ENCODE results near the gene PRKAG2. TPM values are rescaled to one million over a fixed set of nuclear protein-coding genes. Genes with fewer than 3 reads are reported as not detected.
"Not testable (repeated sequence)": the region's sequence is repeated elsewhere in the genome, so short reads cannot be mapped to it uniquely, and the experiment has no call there.

Gene PRKAG2
- total RNA-seq, 1 donor from 2014 or later, result 120 TPM

- intact Hi-C loops (cut with DNase I), result loop anchor here (5.0 to 10.0 kb wide), 2 partner anchors 130 to 202 kb away; no protein-coding TSS in a partner anchor
- no peak for ATAC-seq (ENCODE audit: poor library complexity)
- no peak for DNase-seq
These were observed 120.0 kb downstream of the PRKAG2 start for GRCh38 chr7:151756866-151757265.

DNA sequence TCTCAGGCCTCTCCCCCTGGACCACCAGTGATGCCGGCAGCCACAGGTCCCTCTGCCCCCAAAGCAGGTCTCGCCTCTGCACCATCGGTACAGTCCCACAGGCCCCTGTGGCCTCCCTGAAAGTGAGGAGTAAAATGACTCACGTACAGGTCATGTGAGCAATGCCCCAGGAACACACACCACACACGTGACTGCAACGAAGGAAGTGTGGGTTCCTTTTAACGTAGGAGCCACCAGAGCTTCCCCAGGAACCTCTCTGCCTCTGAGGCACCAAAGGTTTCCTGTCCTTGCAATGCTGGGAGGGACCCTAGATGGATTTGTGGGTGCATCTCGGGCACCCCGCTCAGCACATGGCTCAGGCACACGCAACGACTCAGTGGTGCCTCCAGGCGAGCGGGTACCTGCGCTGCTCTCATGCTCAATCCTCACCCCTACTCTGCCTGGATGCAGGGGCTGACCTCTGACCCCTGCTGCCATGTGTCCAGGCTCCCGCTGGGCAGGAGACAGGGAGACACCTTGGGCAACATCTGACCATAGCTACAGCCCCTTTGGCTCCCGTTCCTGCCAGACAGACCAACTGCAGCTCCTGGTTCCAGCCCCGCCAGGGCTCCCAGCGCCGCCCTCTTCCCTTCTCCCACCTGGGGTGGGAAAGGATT, 120.7 kb downstream of the PRKAG2 start:
- no peak for DNase-seq
- no peak for ATAC-seq (ENCODE audit: poor library complexity)
- intact Hi-C loops (cut with DNase I), result loop anchor here (5.0 to 10.0 kb wide), 2 partner anchors 129 to 201 kb away; no protein-coding TSS in a partner anchor

DNA sequence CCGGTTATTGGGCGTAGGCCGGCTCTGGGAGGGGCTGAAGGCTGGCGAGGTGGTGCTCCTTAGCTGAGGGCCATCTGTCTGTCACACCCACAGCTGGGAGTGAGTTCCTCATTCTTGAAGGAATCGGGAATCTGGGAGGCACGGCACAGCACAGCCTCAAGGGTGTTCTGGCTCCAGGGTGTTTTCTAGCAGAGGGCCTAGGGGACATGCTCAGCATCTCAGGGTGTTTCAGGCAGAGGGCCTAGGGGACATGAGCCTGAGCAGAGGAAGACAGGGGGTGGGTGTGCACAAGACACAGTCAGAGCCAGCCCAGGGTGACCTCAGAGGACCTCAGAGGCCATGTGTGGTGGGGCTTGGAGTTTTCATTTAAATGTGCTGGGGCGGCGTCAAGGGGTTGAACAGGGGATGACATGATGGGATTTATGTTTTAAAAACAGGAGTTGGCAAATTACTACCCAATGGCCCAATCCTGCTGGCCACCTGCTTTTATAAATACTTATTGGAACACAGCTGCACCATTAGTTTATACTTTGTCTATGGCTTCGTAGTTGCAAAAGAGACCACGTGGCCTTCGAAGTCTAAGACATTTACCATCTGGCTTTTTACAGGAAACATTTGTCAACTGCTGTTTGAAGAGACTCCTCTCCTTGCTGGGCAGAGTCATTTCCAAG, 121.6 kb downstream of the PRKAG2 start:
- DNase-seq (no peak), ATAC-seq (ENCODE audit: poor library complexity) (peak; percentile 43)
- intact Hi-C loops (cut with DNase I), result loop anchor here (5.0 to 10.0 kb wide), 2 partner anchors 128 to 200 kb away; no protein-coding TSS in a partner anchor

GRCh38 chr7:151754688-151755130, 122.2 kb downstream of the PRKAG2 start:
- ATAC-seq (ENCODE audit: poor library complexity) (no peak), DNase-seq (no peak)
- intact Hi-C loops (cut with DNase I), result loop anchor here (5.0 to 10.0 kb wide), 2 partner anchors 127 to 200 kb away; no protein-coding TSS in a partner anchor

DNA sequence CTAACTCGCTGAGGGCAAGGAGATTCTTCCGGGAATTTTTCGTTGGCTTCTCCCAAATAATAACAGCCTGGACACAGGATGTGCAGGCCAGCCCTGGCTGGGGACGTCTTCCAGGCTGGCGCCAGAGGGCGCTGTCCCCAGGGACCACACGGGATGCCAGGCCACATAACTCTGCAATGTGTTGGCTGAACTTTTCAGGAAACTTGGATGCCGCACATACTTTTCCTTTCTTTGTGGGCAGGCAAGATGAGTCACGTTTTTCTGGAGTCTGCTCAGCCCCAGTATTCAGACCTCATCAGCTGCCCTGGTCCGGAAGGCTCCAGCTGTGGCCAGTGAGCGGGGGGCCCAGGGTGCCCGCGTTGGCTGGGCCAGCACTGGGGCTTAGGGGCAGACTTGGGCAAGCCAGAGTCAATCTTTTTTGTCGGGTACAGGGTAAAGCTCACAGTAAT, 122.7 kb downstream of the PRKAG2 start:
- DNase-seq (peak; percentile 84), ATAC-seq (ENCODE audit: poor library complexity) (peak; percentile 91)
- intact Hi-C loops (cut with DNase I), result loop anchor here (10.0 kb wide), 1 partner anchor 199 kb away; no protein-coding TSS in a partner anchor

- DNase-seq (no peak), ATAC-seq (ENCODE audit: poor library complexity) (no peak)
- intact Hi-C loops (cut with DNase I), result loop anchor here (10.0 kb wide), 1 partner anchor 198 kb away; no protein-coding TSS in a partner anchor
These were observed 123.9 kb downstream of the PRKAG2 start for GRCh38 chr7:151752816-151753595.

DNA sequence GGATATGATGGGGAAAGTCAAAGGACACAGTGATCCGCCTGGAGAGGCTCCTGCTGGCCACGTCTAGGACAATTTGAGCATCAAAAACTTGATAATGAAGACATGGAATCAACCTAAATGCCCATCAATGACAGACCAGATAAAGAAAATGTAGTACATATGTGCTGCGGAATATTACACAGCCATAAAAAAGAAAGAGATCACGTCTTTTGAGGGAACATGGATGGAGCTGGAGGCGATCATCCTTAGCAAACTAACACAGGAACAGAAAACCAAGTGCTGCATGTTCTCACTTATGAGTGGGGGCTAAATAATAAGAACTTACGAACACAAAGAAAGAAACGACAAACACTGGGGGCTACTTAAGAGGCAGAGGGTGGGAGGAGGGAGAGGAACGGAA, 124.9 kb downstream of the PRKAG2 start:
- DNase-seq, result no peak
- ATAC-seq (ENCODE audit: poor library complexity), result no peak
- intact Hi-C loops (cut with DNase I), result loop anchor here (10.0 kb wide), 1 partner anchor 197 kb away; no protein-coding TSS in a partner anchor

- DNase-seq (no peak), ATAC-seq (ENCODE audit: poor library complexity) (no peak)
- intact Hi-C loops (cut with DNase I), result no loop called here
These were observed 128.2 kb downstream of the PRKAG2 start for GRCh38 chr7:151748733-151749132.

- intact Hi-C loops (cut with DNase I); DNase-seq; ATAC-seq (ENCODE audit: poor library complexity): not testable (repeated sequence)
These were observed 128.9 kb downstream of the PRKAG2 start for GRCh38 chr7:151748021-151748420.

DNA sequence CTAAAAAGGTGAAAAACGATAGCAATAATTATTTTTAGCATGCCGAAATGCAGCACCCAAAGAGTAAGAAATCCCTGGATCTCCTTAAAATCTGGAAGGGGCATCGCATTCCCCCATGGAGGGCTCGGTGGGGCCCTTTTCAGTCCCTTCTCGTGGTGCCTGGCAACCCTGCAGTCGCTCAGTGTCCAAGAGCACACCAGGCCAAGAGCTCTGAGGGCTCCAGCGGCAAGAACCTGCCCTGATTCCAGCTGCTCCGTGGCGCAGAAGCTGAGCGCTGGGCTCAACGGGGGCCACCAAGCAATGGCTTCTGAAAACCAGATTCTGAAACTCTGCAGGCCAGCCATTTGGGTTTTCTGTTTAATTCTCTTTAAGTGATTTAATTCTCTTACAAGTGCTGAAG, 131.2 kb downstream of the PRKAG2 start:
- intact Hi-C loops (cut with DNase I), result no loop called here
- ATAC-seq (ENCODE audit: poor library complexity) (peak; percentile 78), DNase-seq (no peak)

GRCh38 chr7:151744656-151745638, 132.0 kb downstream of the PRKAG2 start:
- DNase-seq, result peak; percentile 80
- intact Hi-C loops (cut with DNase I), result no loop called here
- ATAC-seq (ENCODE audit: poor library complexity), result peak; percentile 79

GRCh38 chr7:151744051-151744580, 132.8 kb downstream of the PRKAG2 start:
- intact Hi-C loops (cut with DNase I), result no loop called here
- DNase-seq (no peak), ATAC-seq (ENCODE audit: poor library complexity) (no peak)

- intact Hi-C loops (cut with DNase I), result no loop called here
- DNase-seq (peak; percentile 71), ATAC-seq (ENCODE audit: poor library complexity) (peak; percentile 72)
These were observed 133.4 kb downstream of the PRKAG2 start for GRCh38 chr7:151743481-151743983.

- DNase-seq (peak; percentile 75), ATAC-seq (ENCODE audit: poor library complexity) (peak; percentile 46)
- intact Hi-C loops (cut with DNase I), result no loop called here
These were observed 134.0 kb downstream of the PRKAG2 start for GRCh38 chr7:151742713-151743480.

- no peak for DNase-seq
- no peak for ATAC-seq (ENCODE audit: poor library complexity)
- intact Hi-C loops (cut with DNase I), result no loop called here
These were observed 135.3 kb downstream of the PRKAG2 start for GRCh38 chr7:151741585-151741984.

- intact Hi-C loops (cut with DNase I), result no loop called here
- DNase-seq (no peak), ATAC-seq (ENCODE audit: poor library complexity) (no peak)
These were observed 136.6 kb downstream of the PRKAG2 start for GRCh38 chr7:151740081-151740851.
